ENCODE measurements around the gene SPTB.

The SPTB gene

DNA sequence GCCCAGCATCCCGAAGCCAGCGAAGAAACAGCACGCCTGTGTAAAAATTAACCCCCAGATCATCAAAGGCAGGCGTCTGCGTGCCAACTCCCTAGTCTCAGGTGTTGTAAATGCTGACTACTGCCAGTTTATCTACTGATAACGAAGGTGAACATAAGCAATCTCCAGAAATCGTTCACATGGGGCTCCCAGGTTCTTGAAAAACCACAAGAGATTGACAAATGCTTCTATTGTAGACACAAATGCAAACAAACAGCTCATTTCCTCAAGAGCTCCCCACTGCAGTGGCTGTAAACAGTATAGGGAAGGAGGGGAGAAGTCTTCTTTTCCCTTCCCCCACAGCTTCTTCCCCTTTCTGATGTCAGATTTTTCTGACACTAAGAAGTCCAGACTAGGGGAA lies 180.8 kb downstream of the SPTB start:
- DNase-seq, result peak in 3 of 42 donors; percentile 11 to 13 (median 12)
- intact Hi-C loops (cut with DNase I), result no loop called here

DNA sequence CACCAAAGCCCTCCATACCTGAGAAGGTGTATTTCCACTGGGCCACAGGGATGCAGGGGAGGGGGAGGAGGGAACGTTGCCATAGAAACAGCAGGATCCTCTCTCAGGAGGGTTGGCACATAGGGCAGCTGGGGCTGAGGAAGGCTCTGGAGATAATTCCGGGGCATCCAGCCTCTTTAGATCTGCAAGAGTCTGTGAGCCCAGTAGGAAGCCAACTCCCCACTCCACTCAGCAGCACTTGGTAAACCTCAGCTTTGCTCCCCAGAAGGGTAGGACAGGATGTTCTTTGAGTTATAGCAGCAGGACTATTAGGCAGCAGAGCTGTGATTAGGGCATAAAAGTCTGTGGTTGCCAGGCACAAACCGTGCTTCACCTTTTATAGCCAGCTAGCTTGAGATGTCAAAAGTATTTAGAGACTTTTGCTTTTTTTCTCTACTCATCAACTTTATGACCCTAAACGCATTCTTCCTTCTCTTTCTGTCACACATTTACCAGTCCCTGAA lies 183.3 kb downstream of the SPTB start:
- intact Hi-C loops (cut with DNase I), result no loop called here
- peak in 4 of 42 donors; percentile 7 to 35 (median 20) for DNase-seq
